ENCODE results near the gene MAMLD1. TPM values are rescaled to one million over a fixed set of nuclear protein-coding genes. Genes with fewer than 3 reads are reported as not detected.

The MAMLD1 gene
- total and polyA plus RNA-seq, 4 donors: 0.59 to 1.1 (median 0.76) TPM

- Histone ChIP-seq H3K9me3 (ENCODE audit: control insufficient read depth in 4 of 4, low read length in 3 of 4) (no peaks in the 10 kb centered on the region), H3K27me3 (ENCODE audit: control insufficient read depth in 4 of 4, insufficient read depth in 4 of 4, low read length in 3 of 4) (no peaks in the 10 kb centered on the region), H3K27ac (ENCODE audit: low read depth in 1 of 2, low read length in 2 of 2) (no peak overlapping the region), H3K4me1 (ENCODE audit: control insufficient read depth in 4 of 4, insufficient read depth in 4 of 4, low read length in 3 of 4) (peaks cover 0 to 5% (median 2%) of the 10 kb centered on the region in 4 donors), H3K4me3 (ENCODE audit: low read depth in 1 of 3, low read length in 3 of 3) (no peak overlapping the region), H3K9ac (ENCODE audit: low read depth in 1 of 2, low read length in 2 of 2) (no peak overlapping the region), H3K36me3 (ENCODE audit: control insufficient read depth in 4 of 4, insufficient read depth in 3 of 4, low read depth in 1 of 4, low read length in 3 of 4) (no peaks in the 10 kb centered on the region)
- 69% methylated on average over 1 of the region's 1 CpG for WGBS
- DNase-seq (ENCODE audit: low spot score): no peak
- TF ChIP-seq RXRA (IDR thresholded peaks at IDR 0.05) (no peak), RAD21 (IDR thresholded peaks at IDR 0.05) (no peak), HNF4A (conservative IDR thresholded peaks at IDR 0.05) (no peak), JUND (IDR thresholded peaks at IDR 0.05) (no peak), GABPA (IDR thresholded peaks at IDR 0.05 in 1 of 2, conservative IDR thresholded peaks at IDR 0.05 in 1 of 2) (no peak), MAX (IDR thresholded peaks at IDR 0.05) (no peak), TAF1 (conservative IDR thresholded peaks at IDR 0.05) (no peak), NR2F2 (IDR thresholded peaks at IDR 0.05) (no peak), REST (IDR thresholded peaks at IDR 0.05) (no peak), ATF3 (IDR thresholded peaks at IDR 0.05) (no peak)
Observed at GRCh38 chrX:150515801-150516200, 152.7 kb downstream of the MAMLD1 start.

GRCh38 chrX:150517303-150517910, 154.3 kb downstream of the MAMLD1 start:
- Histone ChIP-seq H3K27me3 (ENCODE audit: control insufficient read depth in 4 of 4, insufficient read depth in 4 of 4, low read length in 3 of 4) (no peaks in the 10 kb centered on the region), H3K4me3 (ENCODE audit: low read depth in 1 of 3, low read length in 3 of 3) (no peak overlapping the region), H3K27ac (ENCODE audit: low read depth in 1 of 2, low read length in 2 of 2) (peak overlapping the region; percentile 67 to 71), H3K9me3 (ENCODE audit: control insufficient read depth in 4 of 4, low read length in 3 of 4) (no peaks in the 10 kb centered on the region), H3K9ac (ENCODE audit: low read depth in 1 of 2, low read length in 2 of 2) (no peak overlapping the region), H3K36me3 (ENCODE audit: control insufficient read depth in 4 of 4, insufficient read depth in 3 of 4, low read depth in 1 of 4, low read length in 3 of 4) (no peaks in the 10 kb centered on the region), H3K4me1 (ENCODE audit: control insufficient read depth in 4 of 4, insufficient read depth in 4 of 4, low read length in 3 of 4) (peaks cover 0 to 5% (median 2%) of the 10 kb centered on the region in 4 donors)
- TF ChIP-seq HNF4A (conservative IDR thresholded peaks at IDR 0.05) (peak in 1 of 2 donors; percentile 34), TAF1 (conservative IDR thresholded peaks at IDR 0.05) (no peak), RXRA (IDR thresholded peaks at IDR 0.05) (peak; percentile 10 to 52), FOXA2 (IDR thresholded peaks at IDR 0.05) (peak; percentile 19), HNF4G (IDR thresholded peaks at IDR 0.05) (no peak), RAD21 (IDR thresholded peaks at IDR 0.05) (peak in 1 of 2 donors; percentile 36), SP1 (IDR thresholded peaks at IDR 0.05) (peak; percentile 46)
- 57% methylated on average over 4 of the region's 4 CpGs for WGBS
- no peak for DNase-seq (ENCODE audit: low spot score)

- no peak overlapping the region for H3K27ac ChIP-seq (ENCODE audit: low read depth in 1 of 2, low read length in 2 of 2)
- no peak for TF ChIP-seq YY1 (IDR thresholded peaks at IDR 0.05)
- WGBS: 95% methylated on average over 2 of the region's 2 CpGs
- DNase-seq (ENCODE audit: low spot score): no peak
- H3K9ac ChIP-seq (ENCODE audit: low read depth in 1 of 2, low read length in 2 of 2): no peak overlapping the region
- H3K4me1 ChIP-seq (ENCODE audit: control insufficient read depth in 4 of 4, insufficient read depth in 4 of 4, low read length in 3 of 4): peaks cover 0 to 12% (median 3%) of the 10 kb centered on the region in 4 donors
- no peak overlapping the region for H3K4me3 ChIP-seq (ENCODE audit: low read depth in 1 of 3, low read length in 3 of 3)
- no peaks in the 10 kb centered on the region for H3K36me3 ChIP-seq (ENCODE audit: control insufficient read depth in 4 of 4, insufficient read depth in 3 of 4, low read depth in 1 of 4, low read length in 3 of 4)
- H3K9me3 ChIP-seq (ENCODE audit: control insufficient read depth in 4 of 4, low read length in 3 of 4): no peaks in the 10 kb centered on the region
- H3K27me3 ChIP-seq (ENCODE audit: control insufficient read depth in 4 of 4, insufficient read depth in 4 of 4, low read length in 3 of 4): no peaks in the 10 kb centered on the region
Observed at GRCh38 chrX:150522494-150522893, 159.4 kb downstream of the MAMLD1 start.
